Measurements from ENCODE around the gene NAT10. TPM values are rescaled to one million over a fixed set of nuclear protein-coding genes. Genes with fewer than 3 reads are reported as not detected.

Gene NAT10
- total RNA-seq, 1 experiment from 2014 or later = 91.4 TPM

DNA sequence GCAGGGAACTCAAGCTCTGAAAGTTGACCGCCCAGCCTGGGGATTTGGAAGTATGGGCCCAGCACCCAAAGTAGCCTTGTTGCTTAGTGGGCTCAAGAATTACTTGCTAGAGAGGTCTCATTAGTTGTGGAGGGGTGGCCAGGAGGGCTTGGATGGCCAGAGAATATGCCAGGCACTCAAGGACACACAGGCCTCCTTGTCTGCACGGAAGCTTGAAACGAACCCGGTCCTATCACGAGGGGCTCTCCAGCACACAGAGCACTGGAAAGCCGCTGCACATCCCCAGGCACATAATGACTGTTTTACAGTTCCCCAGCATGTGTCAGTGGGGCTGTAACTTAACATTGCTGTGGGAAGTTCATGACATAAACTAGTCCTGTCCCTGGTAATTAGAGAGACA lies 55.9 kb downstream of the NAT10 start:
- intact Hi-C loops (cut with micrococcal nuclease; ENCODE audit: unreplicated experiment) = no loop called here

DNA sequence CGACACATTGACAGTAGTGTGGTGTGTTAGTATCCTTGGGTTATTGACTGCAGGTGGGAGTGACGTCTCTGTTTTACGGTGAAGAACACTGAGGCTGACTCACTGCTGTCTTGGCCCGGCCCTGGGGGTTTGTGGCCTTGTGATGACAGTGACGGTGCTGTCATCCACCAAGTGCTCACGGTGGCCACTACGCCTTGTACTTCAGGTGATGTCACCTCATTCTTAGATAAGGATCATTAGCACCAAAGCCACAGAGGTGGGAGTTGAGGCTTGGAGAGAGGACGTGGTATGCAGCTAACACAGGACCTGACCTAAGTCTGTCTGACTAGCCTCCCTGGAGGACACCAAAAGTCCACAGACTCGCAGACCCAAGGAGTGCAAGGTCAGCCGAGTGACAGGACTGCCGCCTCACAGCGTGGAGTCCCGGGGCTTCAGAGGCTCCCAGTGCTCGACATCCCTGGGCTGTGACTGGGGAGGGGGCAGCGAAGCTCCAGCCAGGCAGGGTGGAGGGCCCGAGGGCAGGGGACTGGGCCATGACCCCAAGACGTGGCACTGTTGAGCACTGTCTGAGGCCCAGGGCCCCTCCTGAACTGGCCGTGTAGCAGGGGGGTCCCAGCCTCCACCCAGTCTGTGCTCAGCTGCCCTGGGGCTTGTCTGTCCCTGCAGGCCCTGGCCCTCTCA lies 56.5 kb downstream of the NAT10 start:
- Mint-ChIP-seq H3K4me1 (ENCODE audit: low read depth, unreplicated experiment) (no peaks in the 10 kb centered on the region), H3K27me3 (ENCODE audit: insufficient read depth, unreplicated experiment) (no peaks in the 10 kb centered on the region), H3K9me3 (ENCODE audit: unreplicated experiment) (no peaks in the 10 kb centered on the region), H3K4me3 (ENCODE audit: unreplicated experiment) (no peak overlapping the region), H3K36me3 (ENCODE audit: insufficient read depth, unreplicated experiment) (no peaks in the 10 kb centered on the region), H3K27ac (ENCODE audit: unreplicated experiment) (no peak overlapping the region)
- POLR2A ChIA-PET = no interaction called here
- Histone ChIP-seq H3K4me3 (ENCODE audit: low read depth, low read length) (no peak overlapping the region), H3K4me1 (peaks cover 18% of the 10 kb centered on the region; the same call in 1 of the 2 replicates), H3K9me3 (no peaks in the 10 kb centered on the region), H3K27me3 (replicated peaks; ENCODE audit: control insufficient read depth, insufficient read depth, low read length) (no peaks in the 10 kb centered on the region), H3K36me3 (ENCODE audit: control insufficient read depth, insufficient read depth, low read length) (no peaks in the 10 kb centered on the region)
- intact Hi-C loops (cut with micrococcal nuclease; ENCODE audit: unreplicated experiment) = no loop called here
- TF ChIP-seq, protein P1, sequence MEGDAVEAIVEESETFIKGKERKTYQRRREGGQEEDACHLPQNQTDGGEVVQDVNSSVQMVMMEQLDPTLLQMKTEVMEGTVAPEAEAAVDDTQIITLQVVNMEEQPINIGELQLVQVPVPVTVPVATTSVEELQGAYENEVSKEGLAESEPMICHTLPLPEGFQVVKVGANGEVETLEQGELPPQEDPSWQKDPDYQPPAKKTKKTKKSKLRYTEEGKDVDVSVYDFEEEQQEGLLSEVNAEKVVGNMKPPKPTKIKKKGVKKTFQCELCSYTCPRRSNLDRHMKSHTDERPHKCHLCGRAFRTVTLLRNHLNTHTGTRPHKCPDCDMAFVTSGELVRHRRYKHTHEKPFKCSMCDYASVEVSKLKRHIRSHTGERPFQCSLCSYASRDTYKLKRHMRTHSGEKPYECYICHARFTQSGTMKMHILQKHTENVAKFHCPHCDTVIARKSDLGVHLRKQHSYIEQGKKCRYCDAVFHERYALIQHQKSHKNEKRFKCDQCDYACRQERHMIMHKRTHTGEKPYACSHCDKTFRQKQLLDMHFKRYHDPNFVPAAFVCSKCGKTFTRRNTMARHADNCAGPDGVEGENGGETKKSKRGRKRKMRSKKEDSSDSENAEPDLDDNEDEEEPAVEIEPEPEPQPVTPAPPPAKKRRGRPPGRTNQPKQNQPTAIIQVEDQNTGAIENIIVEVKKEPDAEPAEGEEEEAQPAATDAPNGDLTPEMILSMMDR (IDR thresholded peaks at IDR 0.05; ENCODE audit: insufficient read depth in 1 of 2, low read depth in 1 of 2, low read length in 1 of 2, severe bottlenecking in 1 of 2, unreplicated experiment in 1 of 2) = no peak
- peak in 1 of 2 experiments; percentile 18 for DNase-seq
- CTCF ChIA-PET = interaction anchor here (1.1 kb wide), 1 partner anchor 12 kb away, joined by 5 read pairs; no protein-coding TSS in a partner anchor
- no TSS peak for BruUV-seq (replicated peaks)

More for the DNA sequence above, 55.9 kb downstream of the NAT10 start:
- H3K9me3 Mint-ChIP-seq (ENCODE audit: unreplicated experiment) = no peaks in the 10 kb centered on the region
- TF ChIP-seq, protein P1 (IDR thresholded peaks at IDR 0.05; ENCODE audit: insufficient read depth in 1 of 2, low read depth in 1 of 2, low read length in 1 of 2, severe bottlenecking in 1 of 2, unreplicated experiment in 1 of 2) = no peak
- no peaks in the 10 kb centered on the region for H3K36me3 Mint-ChIP-seq (ENCODE audit: insufficient read depth, unreplicated experiment)
- no peak for DNase-seq
- no TSS peak for BruUV-seq (replicated peaks)
- H3K9me3 ChIP-seq = no peaks in the 10 kb centered on the region
- ChIA-PET POLR2A (no interaction called here), CTCF (interaction anchor here (0.6 to 1.1 kb wide), 2 partner anchors 13 to 29 kb away, joined by 3 to 5 read pairs; no protein-coding TSS in a partner anchor)
- H3K27me3 Mint-ChIP-seq (ENCODE audit: insufficient read depth, unreplicated experiment) = no peaks in the 10 kb centered on the region
- no peak overlapping the region for H3K4me3 Mint-ChIP-seq (ENCODE audit: unreplicated experiment)
- peaks cover 18% of the 10 kb centered on the region; the same call in 1 of the 2 replicates for H3K4me1 ChIP-seq
- H3K27ac Mint-ChIP-seq (ENCODE audit: unreplicated experiment) = no peak overlapping the region
- H3K27me3 ChIP-seq (replicated peaks; ENCODE audit: control insufficient read depth, insufficient read depth, low read length) = no peaks in the 10 kb centered on the region
- no peaks in the 10 kb centered on the region for H3K36me3 ChIP-seq (ENCODE audit: control insufficient read depth, insufficient read depth, low read length)
- H3K4me3 ChIP-seq (ENCODE audit: low read depth, low read length) = no peak overlapping the region
- no peaks in the 10 kb centered on the region for H3K4me1 Mint-ChIP-seq (ENCODE audit: low read depth, unreplicated experiment)

GRCh38 chr11:34162493-34162820 lies 57.0 kb downstream of the NAT10 start:
- CTCF ChIA-PET = no interaction called here
- Mint-ChIP-seq H3K36me3 (ENCODE audit: insufficient read depth, unreplicated experiment) (no peaks in the 10 kb centered on the region), H3K4me3 (ENCODE audit: unreplicated experiment) (no peak overlapping the region), H3K27me3 (ENCODE audit: insufficient read depth, unreplicated experiment) (no peaks in the 10 kb centered on the region), H3K9me3 (ENCODE audit: unreplicated experiment) (no peaks in the 10 kb centered on the region), H3K27ac (ENCODE audit: unreplicated experiment) (no peak overlapping the region), H3K4me1 (ENCODE audit: low read depth, unreplicated experiment) (no peaks in the 10 kb centered on the region)
- no peak for DNase-seq
- H3K27me3 ChIP-seq (replicated peaks; ENCODE audit: control insufficient read depth, insufficient read depth, low read length) = no peaks in the 10 kb centered on the region
- POLR2A ChIA-PET = no interaction called here
- no peaks in the 10 kb centered on the region for H3K36me3 ChIP-seq (ENCODE audit: control insufficient read depth, insufficient read depth, low read length)
- no peaks in the 10 kb centered on the region for H3K9me3 ChIP-seq
- no TSS peak for BruUV-seq (replicated peaks)
- peaks cover 18% of the 10 kb centered on the region; the same call in 1 of the 2 replicates for H3K4me1 ChIP-seq
- intact Hi-C loops (cut with micrococcal nuclease; ENCODE audit: unreplicated experiment) = no loop called here
- TF ChIP-seq, protein P1 (IDR thresholded peaks at IDR 0.05; ENCODE audit: insufficient read depth in 1 of 2, low read depth in 1 of 2, low read length in 1 of 2, severe bottlenecking in 1 of 2, unreplicated experiment in 1 of 2) = no peak
- no peak overlapping the region for H3K4me3 ChIP-seq (ENCODE audit: low read depth, low read length)

Data from Caco-2 (cell line).